ENCODE results near the gene HSP90AB1. TPM values are rescaled to one million over a fixed set of nuclear protein-coding genes. Genes with fewer than 3 reads are reported as not detected.

The HSP90AB1 gene
- total RNA-seq, 1 donor from 2014 or later: 558 TPM

DNA sequence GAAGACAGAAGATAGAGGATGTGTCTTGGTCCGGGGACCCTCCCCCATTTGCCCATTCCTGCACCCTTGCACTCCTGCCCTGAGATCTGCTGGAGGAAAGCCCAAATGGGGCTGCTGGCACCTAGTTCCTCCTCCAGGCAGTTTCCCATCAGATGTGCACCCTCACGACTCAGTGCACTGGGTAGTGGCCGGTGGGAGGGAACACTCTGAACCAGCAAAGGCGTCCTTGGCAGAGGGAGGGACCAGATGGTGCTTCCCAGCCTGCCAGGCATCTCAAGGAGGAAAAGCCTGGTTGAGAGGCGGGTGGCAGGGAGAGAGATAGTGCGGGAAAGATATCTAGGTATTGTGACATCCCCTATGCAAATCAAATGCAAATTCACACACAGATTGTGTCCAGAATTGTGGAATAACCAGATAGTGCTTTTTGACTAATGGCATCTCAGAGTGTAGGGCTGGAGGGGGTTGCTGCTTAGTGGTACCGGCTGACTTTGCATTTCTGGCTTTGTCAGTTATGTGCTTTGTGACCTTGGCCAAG, 42.9 kb downstream of the HSP90AB1 start:
- no peak for DNase-seq

DNA sequence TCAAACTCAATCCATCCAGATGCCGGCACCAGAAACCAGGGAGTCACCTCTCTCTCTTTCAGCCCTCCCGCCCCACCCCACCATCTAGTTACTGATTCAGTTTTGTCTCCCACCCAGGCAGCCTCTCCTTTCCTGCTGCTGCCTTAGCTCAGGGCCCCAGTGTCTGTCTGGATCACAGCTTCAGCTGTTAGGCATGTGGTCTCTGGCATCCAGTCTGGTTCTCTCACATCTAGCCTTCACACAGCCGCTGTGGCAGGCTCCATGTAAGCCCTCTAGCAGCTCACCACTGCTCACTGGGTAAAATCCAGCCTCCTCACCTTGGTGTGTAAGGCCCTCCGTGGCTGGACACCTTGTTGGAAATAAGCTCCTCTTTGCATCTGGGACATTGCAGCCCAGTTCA, 44.9 kb downstream of the HSP90AB1 start:
- no peak for DNase-seq

DNA sequence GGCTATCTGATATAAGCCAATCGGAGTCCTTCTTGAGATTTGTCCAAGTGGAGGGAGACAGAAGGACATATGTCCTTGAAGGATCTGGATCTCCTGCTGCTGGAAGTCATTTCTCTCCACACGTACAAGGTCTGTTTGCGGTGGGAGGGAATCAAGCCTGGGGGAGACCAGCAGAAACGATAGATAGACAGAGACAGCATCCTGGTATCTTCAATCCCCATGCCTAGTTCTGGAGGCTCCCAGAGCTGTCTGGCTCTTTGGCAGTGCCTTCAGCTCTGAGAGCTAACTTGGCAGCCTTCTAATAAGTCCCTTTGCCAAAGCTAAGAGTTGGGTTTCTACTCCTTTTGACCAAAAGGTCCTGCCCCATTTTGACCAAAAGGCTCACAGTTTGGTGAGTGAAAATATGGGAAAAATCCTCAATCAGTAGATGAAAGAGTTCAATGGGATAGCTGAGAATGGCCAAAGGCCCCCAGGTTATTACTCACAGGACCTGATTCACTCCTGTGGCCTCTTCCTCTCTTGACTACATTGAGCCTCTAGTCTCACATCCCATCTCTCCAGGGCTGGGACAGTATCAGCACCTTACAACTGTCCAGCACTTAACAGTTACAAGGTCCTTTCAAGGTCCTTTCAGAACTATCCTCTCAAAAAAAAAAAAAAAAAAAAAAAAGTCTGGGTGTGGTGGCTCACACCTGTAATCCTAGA, 45.9 kb downstream of the HSP90AB1 start:
- DNase-seq: no peak

DNA sequence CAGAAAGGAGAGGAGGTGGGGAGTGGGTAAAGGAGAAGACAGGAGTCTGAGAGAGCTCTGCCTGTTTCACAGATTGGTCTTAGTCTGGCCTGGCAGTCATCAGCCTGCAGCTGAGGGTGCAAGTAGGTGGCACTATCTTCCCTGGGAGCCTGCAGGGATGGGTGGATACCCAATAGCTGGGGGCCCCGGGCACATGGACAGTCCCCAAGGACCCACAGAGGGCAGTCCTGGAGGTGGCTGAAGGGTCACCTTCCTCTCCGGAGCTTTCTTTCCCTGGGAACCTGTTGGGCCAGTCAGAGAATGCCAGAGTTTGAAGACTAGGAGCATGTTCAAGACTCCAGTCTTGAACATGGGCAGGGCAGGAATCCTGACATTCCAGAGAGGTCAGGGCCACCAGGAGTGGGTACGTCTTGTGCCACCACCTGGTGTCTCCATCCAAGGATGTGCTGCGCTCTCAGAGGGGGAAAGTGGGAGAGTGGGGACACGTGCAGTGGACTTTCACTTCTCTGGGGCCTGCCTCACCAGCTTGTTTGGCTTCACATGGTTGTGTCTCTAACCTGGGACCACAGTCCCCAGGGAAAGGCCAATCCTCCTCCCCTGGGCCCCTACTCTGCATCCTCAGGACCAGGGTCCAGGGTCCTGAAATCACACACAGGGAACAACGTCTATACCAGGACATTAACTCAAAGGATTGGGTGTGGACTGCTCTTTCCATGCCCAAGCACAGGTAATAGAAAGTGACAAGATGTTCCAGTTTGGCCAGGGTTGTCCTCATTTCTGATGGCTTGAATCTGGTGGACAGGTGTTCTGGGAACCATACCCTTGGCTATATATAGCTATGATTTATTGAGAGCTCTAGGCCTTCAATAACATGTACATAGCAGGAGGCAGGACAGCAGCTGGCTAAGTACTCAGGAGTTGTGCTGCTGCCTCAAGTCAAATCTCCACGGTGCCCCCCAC, 48.2 kb downstream of the HSP90AB1 start:
- no peak for DNase-seq

DNA sequence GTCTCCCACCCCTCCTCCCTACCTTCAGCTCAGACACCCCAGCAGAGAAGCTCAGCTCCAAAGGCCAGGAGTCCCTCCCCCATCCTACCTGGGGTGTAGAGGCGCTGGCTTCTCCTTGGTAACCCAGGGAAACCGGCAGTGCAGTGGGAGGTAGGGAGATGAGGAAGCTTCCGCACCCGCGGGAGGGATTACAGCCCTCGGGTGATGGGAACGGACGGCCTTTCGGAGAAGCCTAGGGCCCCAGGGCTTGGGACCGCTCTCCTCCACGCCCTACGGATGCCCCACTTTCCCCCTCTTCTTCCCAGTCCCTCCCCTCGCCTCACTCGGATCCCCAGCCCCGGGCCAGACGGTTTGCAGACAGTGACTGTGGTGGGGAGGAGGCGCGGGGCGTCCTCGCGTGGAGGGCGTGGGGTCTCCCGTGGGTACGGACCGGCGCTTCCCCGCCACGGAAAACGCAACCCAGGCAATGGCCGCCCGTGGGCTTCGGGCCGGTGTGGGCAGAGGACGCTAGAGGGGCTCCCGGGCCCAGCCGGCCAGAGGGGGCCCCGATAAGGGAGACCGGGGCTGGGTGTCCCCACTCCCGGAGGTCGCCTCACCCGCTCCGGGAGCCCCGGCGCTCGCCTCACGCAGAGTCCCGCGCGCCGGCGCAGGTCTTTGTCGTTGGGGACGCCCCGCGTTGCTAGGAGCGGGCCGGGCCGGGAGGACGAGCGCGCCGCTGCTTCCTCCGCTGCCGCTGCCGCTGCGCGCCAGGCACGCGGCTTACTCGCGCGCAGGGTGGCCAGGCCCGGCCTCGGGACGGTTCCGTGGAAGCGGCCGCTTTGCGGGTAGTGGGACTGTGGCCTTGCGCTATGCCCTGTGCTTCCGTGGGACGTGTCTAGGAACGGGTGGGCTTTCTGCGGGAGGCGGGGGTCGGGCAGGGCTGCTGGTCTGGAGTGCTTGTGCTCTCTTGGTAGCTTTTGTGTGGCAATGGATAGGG, 50.5 kb downstream of the HSP90AB1 start:
- peak; percentile 55 for DNase-seq

DNA sequence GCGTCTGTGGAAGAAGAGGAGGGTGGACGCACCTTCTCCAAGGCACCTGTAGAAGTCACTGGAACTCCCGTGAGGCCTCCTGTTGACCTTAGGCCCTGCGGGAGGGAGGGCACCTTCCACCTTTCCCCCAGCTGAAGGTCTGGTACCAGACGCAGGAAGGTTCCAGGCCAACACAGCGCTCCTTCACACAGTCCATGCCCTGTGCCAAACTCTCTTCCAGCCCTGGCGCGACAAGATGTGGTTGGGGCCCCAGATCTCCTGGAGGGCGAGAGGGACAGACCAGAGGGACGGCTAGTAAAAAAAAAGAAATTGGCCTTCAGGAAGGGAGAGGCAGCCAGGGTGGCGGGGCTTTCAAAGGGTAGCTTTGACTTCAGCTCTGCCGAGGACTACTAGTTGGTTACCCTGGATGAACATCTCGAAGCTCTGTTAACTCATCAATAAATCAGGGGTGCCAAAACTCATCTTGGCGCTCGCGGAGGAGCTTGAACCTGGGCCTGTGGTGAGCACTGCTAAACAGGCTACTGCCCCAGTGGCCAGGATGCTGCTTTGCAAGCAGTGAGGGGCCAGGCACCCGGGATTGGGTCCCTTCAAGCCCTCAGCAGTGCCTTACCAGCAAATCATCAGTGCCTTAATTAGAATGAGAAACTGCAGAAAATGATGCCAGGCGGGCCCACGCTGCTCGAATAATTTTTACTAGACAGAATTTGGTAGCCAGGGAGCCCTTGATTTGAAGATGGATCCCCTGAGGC, 51.3 kb downstream of the HSP90AB1 start:
- no peak for DNase-seq

DNA sequence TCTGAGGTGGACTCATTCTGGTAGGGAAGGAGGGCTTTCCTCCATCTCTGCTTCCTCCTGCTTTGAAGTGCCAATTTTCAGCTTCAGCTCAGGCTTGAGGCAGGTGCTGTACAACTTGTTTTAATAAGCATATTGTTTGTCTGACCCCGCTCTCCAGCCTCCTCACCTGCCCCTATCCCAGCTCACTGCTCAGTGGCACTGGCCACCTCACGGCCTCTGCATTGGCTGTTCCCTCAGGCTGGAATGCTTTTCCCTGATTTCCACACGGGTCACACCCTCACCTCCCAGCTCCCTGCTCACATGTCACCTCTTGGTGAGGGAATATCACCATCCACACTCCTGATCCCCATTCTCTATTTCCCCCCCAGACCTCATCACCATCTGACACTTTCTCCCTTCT, 52.0 kb downstream of the HSP90AB1 start:
- no peak for DNase-seq

DNA sequence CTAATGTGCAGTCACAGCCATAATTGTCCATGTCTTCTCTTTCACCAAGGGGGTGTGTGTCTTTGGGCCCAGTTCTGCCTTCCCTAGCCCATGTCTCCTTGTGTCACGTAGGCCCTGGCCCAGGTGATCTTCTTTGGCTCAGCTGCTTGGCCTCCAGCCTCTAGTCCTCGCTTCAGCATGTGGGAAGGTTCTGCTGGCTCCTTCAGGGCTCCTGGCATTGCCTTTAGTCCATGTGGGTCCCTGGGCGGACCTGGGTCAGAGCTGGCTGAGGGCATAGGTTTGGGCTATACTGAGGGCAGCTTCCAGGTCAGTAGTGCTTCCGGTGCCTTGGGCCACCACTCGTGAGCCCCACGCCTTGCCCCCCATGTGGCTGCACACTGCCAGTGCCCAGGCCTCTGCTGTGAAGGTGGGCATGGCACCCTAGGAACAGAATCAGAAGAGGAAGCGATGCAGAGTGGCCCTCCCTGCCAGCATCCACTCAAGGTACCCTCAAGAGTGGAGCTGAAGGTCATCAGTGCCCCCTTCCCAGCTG, 53.5 kb downstream of the HSP90AB1 start:
- no peak for DNase-seq

DNA sequence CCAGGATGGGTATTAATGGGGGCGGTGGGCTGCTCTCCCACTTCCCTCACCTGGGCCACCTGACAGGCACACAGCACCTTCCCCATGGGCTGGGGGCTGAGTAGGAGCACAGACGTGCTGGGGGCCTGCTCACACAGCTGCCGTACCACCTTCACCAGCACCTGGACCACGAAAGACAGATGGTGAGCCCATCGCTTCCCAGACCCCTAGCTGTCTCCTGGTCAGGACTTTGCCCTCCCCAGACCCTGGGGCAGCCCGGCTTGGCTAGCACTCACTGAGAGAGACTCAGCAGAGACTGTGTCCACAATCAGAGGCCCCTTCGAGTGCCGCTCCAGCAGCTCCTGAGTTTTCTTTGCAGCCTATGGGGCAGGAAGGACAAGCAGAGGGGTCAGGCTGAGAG, 54.2 kb downstream of the HSP90AB1 start:
- DNase-seq: no peak

DNA sequence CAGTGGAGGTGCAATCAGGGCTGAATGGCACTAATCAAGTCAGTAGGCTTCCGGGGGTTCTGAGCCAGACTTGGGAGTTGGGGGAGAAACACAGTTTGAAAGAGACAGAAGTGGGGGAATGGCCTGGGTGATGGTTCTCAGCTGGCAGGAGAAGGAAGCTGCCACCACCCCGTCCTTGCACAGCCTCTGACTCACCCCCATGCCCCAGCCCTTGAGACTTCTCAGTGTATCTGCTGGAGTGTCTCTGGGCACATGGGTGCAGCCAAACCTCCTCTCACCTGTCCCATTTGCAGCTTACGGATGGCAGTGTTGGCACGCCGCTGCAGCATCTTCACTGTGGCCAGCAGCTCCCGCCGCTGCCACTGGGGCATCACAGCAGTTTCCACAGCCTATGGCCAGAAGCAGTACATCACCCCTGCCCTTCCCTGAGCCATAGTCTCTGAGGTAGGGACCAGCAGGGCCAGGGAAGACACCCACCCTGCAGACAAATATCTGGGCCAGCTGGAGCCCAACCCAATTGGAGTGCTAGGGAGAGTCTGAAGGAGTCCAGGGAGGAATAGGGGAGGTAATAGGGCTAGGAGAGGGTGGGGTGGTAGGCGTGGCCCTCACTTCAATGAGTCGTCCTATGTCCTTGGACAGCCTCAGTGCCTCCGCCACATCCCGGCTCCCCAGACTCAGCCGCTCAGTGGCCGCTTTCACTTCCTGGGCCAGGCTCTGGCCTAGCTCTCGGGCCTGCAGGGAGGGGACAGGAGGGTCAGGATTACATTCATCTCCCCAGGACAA, 55.1 kb downstream of the HSP90AB1 start:
- no peak for DNase-seq

DNA sequence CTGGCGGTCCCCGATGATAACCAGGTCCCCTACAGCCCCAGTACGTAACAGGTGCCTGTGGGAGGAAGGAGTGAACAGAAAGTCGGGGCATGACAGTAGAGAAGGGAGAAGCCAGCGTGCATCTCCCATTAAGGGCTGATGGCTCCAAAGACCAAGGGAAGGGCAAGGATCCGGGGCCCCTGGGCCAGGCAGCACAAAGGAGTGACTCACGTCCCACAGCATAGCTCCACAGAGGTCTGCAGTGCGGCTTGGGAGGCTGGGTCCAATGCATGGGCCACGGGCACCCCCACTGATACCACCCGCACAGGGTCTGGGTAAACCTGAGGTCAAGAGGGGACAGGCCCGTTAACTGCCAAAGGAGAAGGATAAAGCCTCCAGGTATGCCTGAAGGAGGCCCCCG, 56.0 kb downstream of the HSP90AB1 start:
- DNase-seq: no peak

Other genes with a start within 250 kb of the HSP90AB1 start
- gene MRPL14, start 119.6 kb upstream of the HSP90AB1 start, total RNA-seq: 48.1 and 75.4 TPM in 2 replicates
- 33.0 and 36.3 TPM in 2 replicates for gene TMEM63B, start 119.5 kb upstream of the HSP90AB1 start, total RNA-seq
- gene CAPN11, start 88.3 kb upstream of the HSP90AB1 start, total RNA-seq: 0.28 and 2.2 TPM in 2 replicates
- gene MYMX, start 30.2 kb upstream of the HSP90AB1 start, total RNA-seq: 0.23 TPM in 1 of 2 replicates, not detected in the other
- 41.7 and 64.8 TPM in 2 replicates for gene SLC29A1, start 23.5 kb upstream of the HSP90AB1 start, total RNA-seq
- 43.1 and 52.7 TPM in 2 replicates for gene SLC35B2, start 10.4 kb downstream of the HSP90AB1 start, total RNA-seq
- 13.4 and 41.7 TPM in 2 replicates for gene NFKBIE, start 18.4 kb downstream of the HSP90AB1 start, total RNA-seq
- gene TMEM151B, start 23.3 kb downstream of the HSP90AB1 start, total RNA-seq: not detected in 2 replicates
- gene AARS2, start 66.2 kb downstream of the HSP90AB1 start, total RNA-seq: 17.5 and 23.6 TPM in 2 replicates
- not detected in 2 replicates for gene SPATS1, start 95.5 kb downstream of the HSP90AB1 start, total RNA-seq
- gene CDC5L, start 140.6 kb downstream of the HSP90AB1 start, total RNA-seq: 26.2 and 31.1 TPM in 2 replicates

Measured in dermis blood vessel endothelial cell (primary cell).